Measurements from ENCODE around the gene EIF1AD.
"Not testable (repeated sequence)": the region's sequence is repeated elsewhere in the genome, so short reads cannot be mapped to it uniquely, and the experiment has no call there.

Gene EIF1AD

GRCh38 chr11:66012371-66012945 is 10.5 kb upstream of the EIF1AD start:
- Histone ChIP-seq H3K4me1 (ENCODE audit: control insufficient read depth, insufficient read depth, low read length) (no peaks in the 10 kb centered on the region; the same call in 1 of the 2 replicates), H3K36me3 (ENCODE audit: control insufficient read depth, insufficient read depth, low read length) (no peaks in the 10 kb centered on the region), H3K27ac (ENCODE audit: low read length) (no peak overlapping the region), H3K4me3 (ENCODE audit: low read length) (no peak overlapping the region; the same call in 1 of the 2 replicates), H3K27me3 (ENCODE audit: control insufficient read depth, insufficient read depth, low read length) (peaks cover 5% of the 10 kb centered on the region), H3K9me3 (ENCODE audit: control insufficient read depth, insufficient read depth, low read length) (no peaks in the 10 kb centered on the region)
- DNase-seq (ENCODE audit: low read depth, low spot score): no peak
- no CpG with 5 or more reads among the region's 12 CpGs for WGBS (ENCODE audit: insufficient coverage, insufficient read length)

- Histone ChIP-seq H3K27me3 (ENCODE audit: control insufficient read depth, insufficient read depth, low read length) (peaks cover 5% of the 10 kb centered on the region), H3K4me1 (ENCODE audit: control insufficient read depth, insufficient read depth, low read length) (no peaks in the 10 kb centered on the region; the same call in 1 of the 2 replicates), H3K9me3 (ENCODE audit: control insufficient read depth, insufficient read depth, low read length) (no peaks in the 10 kb centered on the region), H3K27ac (ENCODE audit: low read length) (no peak within 1 kb of the TSS), H3K4me3 (ENCODE audit: low read length) (peak within 1 kb of the TSS; percentile 30; the same call in 1 of the 2 replicates), H3K36me3 (ENCODE audit: control insufficient read depth, insufficient read depth, low read length) (no peaks in the 10 kb centered on the region)
- no CpG with 5 or more reads among the region's 61 CpGs for WGBS (ENCODE audit: insufficient coverage, insufficient read length)
- DNase-seq (ENCODE audit: low read depth, low spot score): no peak
Observed at GRCh38 chr11:66011785-66012303, 9.9 kb upstream of the EIF1AD start, which contains the start of gene CST6. Gene CST6, plus strand, starts transcription at chr11:66012008. Its CDS starts 37 bp downstream, at chr11:66012045.

GRCh38 chr11:66011239-66011784 is 9.4 kb upstream of the EIF1AD start:
- Histone ChIP-seq H3K36me3 (ENCODE audit: control insufficient read depth, insufficient read depth, low read length) (no peaks in the 10 kb centered on the region), H3K27me3 (ENCODE audit: control insufficient read depth, insufficient read depth, low read length) (peaks cover 5% of the 10 kb centered on the region), H3K9me3 (ENCODE audit: control insufficient read depth, insufficient read depth, low read length) (no peaks in the 10 kb centered on the region), H3K27ac (ENCODE audit: low read length) (no peak overlapping the region), H3K4me3 (ENCODE audit: low read length) (peak overlapping the region; percentile 30; the same call in 1 of the 2 replicates), H3K4me1 (ENCODE audit: control insufficient read depth, insufficient read depth, low read length) (no peaks in the 10 kb centered on the region; the same call in 1 of the 2 replicates)
- DNase-seq (ENCODE audit: low read depth, low spot score): no peak
- no CpG with 5 or more reads among the region's 14 CpGs for WGBS (ENCODE audit: insufficient coverage, insufficient read length)

- H3K4me1 ChIP-seq (ENCODE audit: control insufficient read depth, insufficient read depth, low read length); H3K36me3 ChIP-seq (ENCODE audit: control insufficient read depth, insufficient read depth, low read length); H3K27me3 ChIP-seq (ENCODE audit: control insufficient read depth, insufficient read depth, low read length); DNase-seq (ENCODE audit: low read depth, low spot score); H3K9me3 ChIP-seq (ENCODE audit: control insufficient read depth, insufficient read depth, low read length); H3K4me3 ChIP-seq (ENCODE audit: low read length); H3K27ac ChIP-seq (ENCODE audit: low read length): not testable (repeated sequence)
- WGBS (ENCODE audit: insufficient coverage, insufficient read length): no CpG with 5 or more reads among the region's 4 CpGs
Observed at GRCh38 chr11:66010036-66010435, 8.1 kb upstream of the EIF1AD start.

GRCh38 chr11:66008468-66009101 is 6.6 kb upstream of the EIF1AD start:
- Histone ChIP-seq H3K27ac (ENCODE audit: low read length) (no peak overlapping the region), H3K36me3 (ENCODE audit: control insufficient read depth, insufficient read depth, low read length) (peaks cover 6% of the 10 kb centered on the region; the same call in 1 of the 2 replicates), H3K9me3 (ENCODE audit: control insufficient read depth, insufficient read depth, low read length) (no peaks in the 10 kb centered on the region), H3K4me3 (ENCODE audit: low read length) (no peak overlapping the region), H3K27me3 (ENCODE audit: control insufficient read depth, insufficient read depth, low read length) (peaks cover 5% of the 10 kb centered on the region), H3K4me1 (ENCODE audit: control insufficient read depth, insufficient read depth, low read length) (no peaks in the 10 kb centered on the region; the same call in 1 of the 2 replicates)
- no CpG with 5 or more reads among the region's 10 CpGs for WGBS (ENCODE audit: insufficient coverage, insufficient read length)
- no peak for DNase-seq (ENCODE audit: low read depth, low spot score)

GRCh38 chr11:66008095-66008467 is 6.1 kb upstream of the EIF1AD start:
- WGBS (ENCODE audit: insufficient coverage, insufficient read length): no CpG with 5 or more reads among the region's 2 CpGs
- Histone ChIP-seq H3K27ac (ENCODE audit: low read length) (no peak overlapping the region), H3K36me3 (ENCODE audit: control insufficient read depth, insufficient read depth, low read length) (peaks cover 6% of the 10 kb centered on the region; the same call in 1 of the 2 replicates), H3K4me3 (ENCODE audit: low read length) (no peak overlapping the region), H3K4me1 (ENCODE audit: control insufficient read depth, insufficient read depth, low read length) (no peaks in the 10 kb centered on the region; the same call in 1 of the 2 replicates), H3K9me3 (ENCODE audit: control insufficient read depth, insufficient read depth, low read length) (no peaks in the 10 kb centered on the region), H3K27me3 (ENCODE audit: control insufficient read depth, insufficient read depth, low read length) (peaks cover 5% of the 10 kb centered on the region)
- DNase-seq (ENCODE audit: low read depth, low spot score): no peak

GRCh38 chr11:66007201-66007634 is 5.3 kb upstream of the EIF1AD start:
- peaks cover 5% of the 10 kb centered on the region for H3K27me3 ChIP-seq (ENCODE audit: control insufficient read depth, insufficient read depth, low read length)
- DNase-seq (ENCODE audit: low read depth, low spot score): no peak

GRCh38 chr11:66006891-66007176 is 4.9 kb upstream of the EIF1AD start:
- no peak overlapping the region for H3K27ac ChIP-seq (ENCODE audit: low read length)
- H3K4me3 ChIP-seq (ENCODE audit: low read length): no peak overlapping the region
- no peaks in the 10 kb centered on the region; the same call in 1 of the 2 replicates for H3K4me1 ChIP-seq (ENCODE audit: control insufficient read depth, insufficient read depth, low read length)
- no peak for DNase-seq (ENCODE audit: low read depth, low spot score)
- WGBS (ENCODE audit: insufficient coverage, insufficient read length): no CpG with 5 or more reads among the region's 4 CpGs
- H3K9me3 ChIP-seq (ENCODE audit: control insufficient read depth, insufficient read depth, low read length): no peaks in the 10 kb centered on the region
- H3K27me3 ChIP-seq (ENCODE audit: control insufficient read depth, insufficient read depth, low read length): peaks cover 5% of the 10 kb centered on the region
- H3K36me3 ChIP-seq (ENCODE audit: control insufficient read depth, insufficient read depth, low read length): peaks cover 6% of the 10 kb centered on the region; the same call in 1 of the 2 replicates

More at GRCh38 chr11:66007201-66007634, 5.3 kb upstream of the EIF1AD start:
- no peak overlapping the region for H3K27ac ChIP-seq (ENCODE audit: low read length)
- peaks cover 6% of the 10 kb centered on the region; the same call in 1 of the 2 replicates for H3K36me3 ChIP-seq (ENCODE audit: control insufficient read depth, insufficient read depth, low read length)
- H3K4me1 ChIP-seq (ENCODE audit: control insufficient read depth, insufficient read depth, low read length): no peaks in the 10 kb centered on the region; the same call in 1 of the 2 replicates
- H3K9me3 ChIP-seq (ENCODE audit: control insufficient read depth, insufficient read depth, low read length): no peaks in the 10 kb centered on the region
- no peak overlapping the region for H3K4me3 ChIP-seq (ENCODE audit: low read length)
- no CpG with 5 or more reads among the region's 5 CpGs for WGBS (ENCODE audit: insufficient coverage, insufficient read length)

- Histone ChIP-seq H3K4me1 (ENCODE audit: control insufficient read depth, insufficient read depth, low read length) (no peaks in the 10 kb centered on the region), H3K9me3 (ENCODE audit: control insufficient read depth, insufficient read depth, low read length) (no peaks in the 10 kb centered on the region), H3K36me3 (ENCODE audit: control insufficient read depth, insufficient read depth, low read length) (peaks cover 6% of the 10 kb centered on the region; the same call in 1 of the 2 replicates), H3K27me3 (ENCODE audit: control insufficient read depth, insufficient read depth, low read length) (peaks cover 1% of the 10 kb centered on the region; the same call in 1 of the 2 replicates), H3K27ac (ENCODE audit: low read length) (no peak overlapping the region), H3K4me3 (ENCODE audit: low read length) (no peak overlapping the region)
- no CpG with 5 or more reads among the region's 13 CpGs for WGBS (ENCODE audit: insufficient coverage, insufficient read length)
- DNase-seq (ENCODE audit: low read depth, low spot score): no peak
Observed at GRCh38 chr11:66006134-66006890, 4.4 kb upstream of the EIF1AD start.

GRCh38 chr11:66004186-66004585 is 2.2 kb upstream of the EIF1AD start:
- Histone ChIP-seq H3K4me3 (ENCODE audit: low read length) (no peak overlapping the region), H3K27me3 (ENCODE audit: control insufficient read depth, insufficient read depth, low read length) (no peaks in the 10 kb centered on the region), H3K4me1 (ENCODE audit: control insufficient read depth, insufficient read depth, low read length) (no peaks in the 10 kb centered on the region), H3K27ac (ENCODE audit: low read length) (no peak overlapping the region), H3K9me3 (ENCODE audit: control insufficient read depth, insufficient read depth, low read length) (no peaks in the 10 kb centered on the region), H3K36me3 (ENCODE audit: control insufficient read depth, insufficient read depth, low read length) (peaks cover 14% of the 10 kb centered on the region; the same call in 1 of the 2 replicates)
- WGBS (ENCODE audit: insufficient coverage, insufficient read length): no CpG with 5 or more reads among the region's 4 CpGs
- DNase-seq (ENCODE audit: low read depth, low spot score): no peak

All from iPS DF 6.9 (cell line).